22Rv1 (cell line): ENCODE data around the gene CRNKL1.

ENCODE experiments used
- ZFX ChIP-seq: fragments of 450-650 bp; IDR thresholded peaks from 2 replicates; pipeline ENCODE4 v1.6.1; 2017; ENCODE audit warnings: antibody characterized with exemption, borderline replicate concordance
- TF ChIP-seq, protein P1 (sequence below): fragments of 450-650 bp; IDR thresholded peaks from 2 replicates; pipeline ENCODE4 v1.5.1; 2017; ENCODE audit warnings: mild to moderate bottlenecking

GRCh38 chr20:20038586-20038985 lies 13.7 kb downstream of the CRNKL1 start:
- TF ChIP-seq, protein P1, sequence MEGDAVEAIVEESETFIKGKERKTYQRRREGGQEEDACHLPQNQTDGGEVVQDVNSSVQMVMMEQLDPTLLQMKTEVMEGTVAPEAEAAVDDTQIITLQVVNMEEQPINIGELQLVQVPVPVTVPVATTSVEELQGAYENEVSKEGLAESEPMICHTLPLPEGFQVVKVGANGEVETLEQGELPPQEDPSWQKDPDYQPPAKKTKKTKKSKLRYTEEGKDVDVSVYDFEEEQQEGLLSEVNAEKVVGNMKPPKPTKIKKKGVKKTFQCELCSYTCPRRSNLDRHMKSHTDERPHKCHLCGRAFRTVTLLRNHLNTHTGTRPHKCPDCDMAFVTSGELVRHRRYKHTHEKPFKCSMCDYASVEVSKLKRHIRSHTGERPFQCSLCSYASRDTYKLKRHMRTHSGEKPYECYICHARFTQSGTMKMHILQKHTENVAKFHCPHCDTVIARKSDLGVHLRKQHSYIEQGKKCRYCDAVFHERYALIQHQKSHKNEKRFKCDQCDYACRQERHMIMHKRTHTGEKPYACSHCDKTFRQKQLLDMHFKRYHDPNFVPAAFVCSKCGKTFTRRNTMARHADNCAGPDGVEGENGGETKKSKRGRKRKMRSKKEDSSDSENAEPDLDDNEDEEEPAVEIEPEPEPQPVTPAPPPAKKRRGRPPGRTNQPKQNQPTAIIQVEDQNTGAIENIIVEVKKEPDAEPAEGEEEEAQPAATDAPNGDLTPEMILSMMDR: no peak
- TF ChIP-seq ZFX: no peak
